SU-DHL-6 (cell line): ENCODE data around the gene SFXN1.

Source experiments
- H2AFZ ChIP-seq: fragments of 200-600 bp; sonication (generic); 2 replicates; pipeline ENCODE4 v1.6.1; 2014; ENCODE audit warnings: low read depth, mild to moderate bottlenecking, moderate library complexity, mixed read lengths, antibody characterized with exemption, low read length; ENCODE audit not compliant: severe bottlenecking
- H3F3A ChIP-seq: fragments of 200-600 bp; shearing (Covaris generic); 2 replicates; pipeline ENCODE4 v1.6.0; 2016; ENCODE audit warnings: antibody characterized with exemption, mild to moderate bottlenecking; ENCODE audit not compliant: insufficient read depth
- H3K27ac ChIP-seq: fragments of 200-600 bp; sonication (generic); 2 replicates; pipeline ENCODE4 v1.5.1; 2016; ENCODE audit warnings: low read depth, mild to moderate bottlenecking, low read length, moderate library complexity, mixed read lengths
- H3K27me3 ChIP-seq: fragments of 200-600 bp; sonication (generic), shearing (Covaris generic); 2 replicates; pipeline ENCODE4 v1.6.0; 2014; ENCODE audit warnings: mild to moderate bottlenecking, low read length
- H3K36me3 ChIP-seq: fragments of 200-600 bp; sonication (generic); 2 replicates; pipeline ENCODE4 v1.6.1; 2014; ENCODE audit warnings: mild to moderate bottlenecking, low read length, mixed read lengths
- H3K4me2 ChIP-seq: fragments of 300-600, 200-600 bp; shearing (Covaris generic), sonication (generic); 2 replicates; pipeline ENCODE4 v1.6.0; 2014; ENCODE audit warnings: low read length, low read depth, mild to moderate bottlenecking; ENCODE audit not compliant: poor library complexity, severe bottlenecking
- H3K4me3 ChIP-seq: fragments of 200-600 bp; sonication (generic); 2 replicates; pipeline ENCODE4 v1.5.1; 2014; ENCODE audit warnings: antibody characterized with exemption, low read length, mild to moderate bottlenecking, mixed read lengths; ENCODE audit not compliant: insufficient read depth, poor library complexity, severe bottlenecking
- H3K79me2 ChIP-seq: fragments of 200-600 bp; sonication (generic); 2 replicates; pipeline ENCODE4 v1.6.1; 2014; ENCODE audit warnings: mild to moderate bottlenecking, low read length, moderate library complexity; ENCODE audit not compliant: insufficient read depth
- H3K9ac ChIP-seq: fragments of 200-600 bp; sonication (generic); 2 replicates; pipeline ENCODE4 v1.7.0; 2014; ENCODE audit warnings: mild to moderate bottlenecking, low read length
- H3K9me2 ChIP-seq: fragments of 200-600 bp; sonication (generic); replicated peaks from 2 replicates; pipeline ENCODE4 v1.6.1; 2014; ENCODE audit warnings: low read length; ENCODE audit not compliant: insufficient read depth
- H3K9me3 ChIP-seq: fragments of 200-600 bp; sonication (generic); 2 replicates; pipeline ENCODE4 v1.6.1; 2014; ENCODE audit warnings: low read length, mixed read lengths; ENCODE audit not compliant: insufficient read depth
- H4K20me1 ChIP-seq: fragments of 200-600 bp; sonication (generic); 2 replicates; pipeline ENCODE4 v1.6.1; 2014; ENCODE audit warnings: low read depth, mild to moderate bottlenecking, antibody characterized with exemption, low read length, moderate library complexity, mixed read lengths
- EZH2phosphoT487 ChIP-seq: fragments of 200-600 bp; sonication (generic), shearing (Covaris generic); conservative IDR thresholded peaks from 2 replicates; pipeline ENCODE4 v1.6.1; 2018; ENCODE audit warnings: mild to moderate bottlenecking, antibody characterized with exemption, low read length, moderate library complexity, mixed read lengths
- TF ChIP-seq, protein P1 (sequence below): fragments of 200-600 bp; sonication (generic); IDR thresholded peaks from one replicate; pipeline ENCODE4 v1.5.1; 2017; ENCODE audit warnings: antibody characterized with exemption, mild to moderate bottlenecking, low read length, moderate library complexity; ENCODE audit not compliant: insufficient read depth, poor library complexity, severe bottlenecking

SFXN1 gene

DNA sequence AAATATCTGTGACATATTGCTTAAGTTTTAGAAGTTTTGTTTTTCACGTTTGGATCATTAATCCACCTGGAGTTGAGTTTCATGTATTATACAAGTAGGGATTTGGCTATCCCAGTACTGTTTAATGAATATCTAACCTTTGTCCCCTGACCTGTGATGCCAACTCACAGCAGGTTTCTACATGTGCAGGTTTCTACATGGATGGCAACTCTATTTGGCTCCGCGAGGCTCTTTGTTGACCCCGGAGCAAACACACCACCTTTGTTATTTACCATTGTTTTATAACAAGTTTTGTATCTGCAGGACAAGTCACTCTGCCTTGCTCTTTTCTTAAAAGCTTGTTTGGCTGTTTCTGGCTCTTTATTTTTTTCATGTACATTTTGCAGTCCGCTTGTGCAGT lies 920 bp upstream of the SFXN1 start:
- Histone ChIP-seq H3K4me2 (no peak overlapping the region), H3K79me2 (peaks cover 38% of the 10 kb centered on the region), H4K20me1 (peaks cover 20% of the 10 kb centered on the region), H3K9me2 (no peaks in the 10 kb centered on the region), H3K9me3 (no peaks in the 10 kb centered on the region), H2AFZ (no peak overlapping the region), H3K4me3 (no peak overlapping the region), H3K27me3 (no peaks in the 10 kb centered on the region), H3K27ac (no peak overlapping the region), H3K9ac (no peak overlapping the region), H3K36me3 (peaks cover 8% of the 10 kb centered on the region), H3F3A (0 out of 2 replicates have a peak, but pooled peaks cover 7% of the 10 kb centered on the region)
- no peak for TF ChIP-seq EZH2phosphoT487
- TF ChIP-seq, protein P1, sequence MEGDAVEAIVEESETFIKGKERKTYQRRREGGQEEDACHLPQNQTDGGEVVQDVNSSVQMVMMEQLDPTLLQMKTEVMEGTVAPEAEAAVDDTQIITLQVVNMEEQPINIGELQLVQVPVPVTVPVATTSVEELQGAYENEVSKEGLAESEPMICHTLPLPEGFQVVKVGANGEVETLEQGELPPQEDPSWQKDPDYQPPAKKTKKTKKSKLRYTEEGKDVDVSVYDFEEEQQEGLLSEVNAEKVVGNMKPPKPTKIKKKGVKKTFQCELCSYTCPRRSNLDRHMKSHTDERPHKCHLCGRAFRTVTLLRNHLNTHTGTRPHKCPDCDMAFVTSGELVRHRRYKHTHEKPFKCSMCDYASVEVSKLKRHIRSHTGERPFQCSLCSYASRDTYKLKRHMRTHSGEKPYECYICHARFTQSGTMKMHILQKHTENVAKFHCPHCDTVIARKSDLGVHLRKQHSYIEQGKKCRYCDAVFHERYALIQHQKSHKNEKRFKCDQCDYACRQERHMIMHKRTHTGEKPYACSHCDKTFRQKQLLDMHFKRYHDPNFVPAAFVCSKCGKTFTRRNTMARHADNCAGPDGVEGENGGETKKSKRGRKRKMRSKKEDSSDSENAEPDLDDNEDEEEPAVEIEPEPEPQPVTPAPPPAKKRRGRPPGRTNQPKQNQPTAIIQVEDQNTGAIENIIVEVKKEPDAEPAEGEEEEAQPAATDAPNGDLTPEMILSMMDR = no peak

DNA sequence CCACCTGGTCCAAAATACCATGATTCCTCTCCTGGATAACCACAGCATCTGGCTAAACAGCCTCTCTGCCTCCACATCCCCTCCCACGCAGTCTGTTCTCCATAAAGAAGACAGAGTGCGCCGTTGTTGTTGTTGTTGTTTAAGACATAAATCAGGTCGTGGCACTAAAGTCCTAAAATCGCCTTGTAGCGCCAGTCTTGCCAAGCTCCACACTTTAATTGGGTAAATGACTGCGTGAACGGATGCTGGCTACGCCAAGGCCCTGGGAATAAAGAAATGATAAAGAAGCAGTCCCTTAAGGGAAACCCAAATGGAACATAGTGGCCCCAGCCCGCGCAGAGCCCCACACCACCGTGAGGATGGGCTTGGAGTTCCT lies 364 bp upstream of the SFXN1 start:
- no peak overlapping the region for H3K27ac ChIP-seq
- H3K4me3 ChIP-seq = peak overlapping the region; percentile 74
- H3K27me3 ChIP-seq = no peaks in the 10 kb centered on the region
- H4K20me1 ChIP-seq = peaks cover 26% of the 10 kb centered on the region
- H3F3A ChIP-seq = 0 out of 2 replicates have a peak, but pooled peaks cover 7% of the 10 kb centered on the region
- peak overlapping the region; percentile 88 for H3K9ac ChIP-seq
- no peaks in the 10 kb centered on the region for H3K9me2 ChIP-seq
- no peak for TF ChIP-seq EZH2phosphoT487
- TF ChIP-seq, protein P1 = no peak
- H3K9me3 ChIP-seq = no peaks in the 10 kb centered on the region
- peak overlapping the region; percentile 90 for H3K4me2 ChIP-seq
- peaks cover 8% of the 10 kb centered on the region for H3K36me3 ChIP-seq
- H2AFZ ChIP-seq = peak overlapping the region; percentile 88
- H3K79me2 ChIP-seq = peaks cover 44% of the 10 kb centered on the region

DNA sequence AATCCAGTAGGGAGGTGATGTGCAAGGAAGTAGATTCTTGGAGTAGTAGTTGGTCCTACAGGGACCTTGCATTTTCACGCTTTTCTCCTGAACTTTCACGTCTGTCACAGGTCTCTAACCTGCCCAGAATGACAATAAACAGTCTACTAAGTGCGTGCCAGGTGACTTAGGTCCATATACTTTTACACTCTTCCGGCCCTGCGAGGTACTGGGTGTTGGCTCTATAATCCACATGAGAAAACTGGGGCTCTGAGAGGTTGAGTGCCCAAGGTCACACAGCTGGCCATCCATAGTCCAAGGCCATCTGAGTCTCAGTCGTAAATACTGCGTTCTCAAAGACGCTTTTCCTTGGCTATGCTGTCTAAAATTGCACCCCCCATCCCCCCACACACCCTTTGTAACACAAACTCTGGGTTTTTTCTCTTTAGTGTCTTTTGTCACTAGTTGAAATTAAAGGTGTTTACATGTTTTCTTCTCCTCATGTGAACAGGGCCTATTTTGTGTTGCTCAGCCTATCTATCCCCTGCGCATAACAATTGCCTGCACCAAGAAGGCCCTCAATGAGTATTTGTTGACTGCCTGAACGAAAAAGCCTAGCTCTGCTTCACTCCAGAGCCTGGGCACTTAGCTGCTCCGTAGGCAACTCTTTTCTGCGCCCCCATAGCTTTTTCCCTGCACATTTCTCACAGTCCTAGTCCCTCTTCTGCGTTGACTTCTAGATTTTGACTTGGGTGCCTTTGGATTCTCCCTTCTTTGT lies 943 bp downstream of the SFXN1 start:
- peaks cover 8% of the 10 kb centered on the region for H3K36me3 ChIP-seq

More for the DNA sequence above, 943 bp downstream of the SFXN1 start:
- TF ChIP-seq EZH2phosphoT487 = no peak
- TF ChIP-seq, protein P1 = no peak
- Histone ChIP-seq H3K27me3 (no peaks in the 10 kb centered on the region), H3K9me2 (no peaks in the 10 kb centered on the region), H2AFZ (peak overlapping the region; percentile 74), H3F3A (0 out of 2 replicates have a peak, but pooled peaks cover 7% of the 10 kb centered on the region), H3K9ac (peak overlapping the region; percentile 88), H4K20me1 (peaks cover 39% of the 10 kb centered on the region), H3K4me2 (peak overlapping the region; percentile 90), H3K27ac (peak overlapping the region; percentile 58), H3K4me3 (peak overlapping the region; percentile 74), H3K79me2 (peaks cover 57% of the 10 kb centered on the region), H3K9me3 (no peaks in the 10 kb centered on the region)
